MCF 10A (cell line): ENCODE measurements around the gene PLA2G6. TPM values are rescaled to one million over a fixed set of nuclear protein-coding genes. Genes with fewer than 3 reads are reported as not detected.

Experiments used
- BruUV-seq: library from RNA; stranded (reverse); fragments of 400-500 nt; replicated peaks from 2 replicates; lab custom pipeline; 2021; lab: Mats Ljungman, UMichigan
- CTCF ChIA-PET: fragments of 300-600 bp; sonication (Branson Sonifier 250); formaldehyde crosslinking; extraction: SDS; loops from one replicate; lab custom pipeline; 2021; ENCODE audit warnings: antibody characterized with exemption, inconsistent platforms; lab: Yijun Ruan, JAX
- POLR2A ChIA-PET: fragments of 300-600, 350-650 bp; sonication (Branson Sonifier 250); formaldehyde crosslinking; extraction: SDS; loops from one replicate; lab custom pipeline; 2020; ENCODE audit warnings: antibody characterized with exemption, inconsistent platforms; lab: Yijun Ruan, JAX
- DNase-seq: peaks from one replicate; pipeline ENCODE4 v3.0.0-alpha.2; 2018; ENCODE audit not compliant: unreplicated experiment
- H3K27ac Mint-ChIP-seq: one replicate; pipeline ENCODE4 v1.8.0; 2022; ENCODE audit warnings: mild to moderate bottlenecking, low read depth, mixed read lengths; ENCODE audit not compliant: unreplicated experiment
- H3K27me3 Mint-ChIP-seq: one replicate; pipeline ENCODE4 v1.8.0; 2022; ENCODE audit warnings: mixed read lengths; ENCODE audit not compliant: insufficient read depth, unreplicated experiment
- H3K36me3 Mint-ChIP-seq: one replicate; pipeline ENCODE4 v1.8.0; 2022; ENCODE audit warnings: mild to moderate bottlenecking, moderate library complexity, mixed read lengths; ENCODE audit not compliant: insufficient read depth, unreplicated experiment
- H3K4me1 Mint-ChIP-seq: one replicate; pipeline ENCODE4 v1.8.0; 2022; ENCODE audit warnings: mixed read lengths; ENCODE audit not compliant: insufficient read depth, unreplicated experiment
- H3K4me3 Mint-ChIP-seq: one replicate; pipeline ENCODE4 v1.8.0; 2022; ENCODE audit warnings: mild to moderate bottlenecking, moderate library complexity, mixed read lengths; ENCODE audit not compliant: unreplicated experiment
- H3K9me3 Mint-ChIP-seq: one replicate; pipeline ENCODE4 v1.8.0; 2022; ENCODE audit warnings: mixed read lengths; ENCODE audit not compliant: unreplicated experiment
- CTCF ChIP-seq: fragments of 200-600 bp; IDR thresholded peaks from one replicate; pipeline ENCODE4 v1.8.0; 2022; ENCODE audit warnings: antibody characterized with exemption, mild to moderate bottlenecking; ENCODE audit not compliant: unreplicated experiment
- intact Hi-C: fragments of 100-400 bp; cut with micrococcal nuclease; formaldehyde crosslinking; loops from 2 replicates; pipeline ENCODE4 v1.14.1; 2022
- total RNA-seq: library from RNA; stranded (reverse); gene quantifications from 2 replicates; pipeline ENCODE4 v1.2.3, GENCODE V29; 2022

PLA2G6 gene
- total RNA-seq, 1 experiment from 2014 or later = 37.5 TPM

- POLR2A ChIA-PET = interaction anchor here (0.6 to 0.7 kb wide), 2 partner anchors 8 to 23 kb away, joined by 3 read pairs; no protein-coding TSS in a partner anchor
- H3K4me3 Mint-ChIP-seq = no peak overlapping the region
- H3K9me3 Mint-ChIP-seq = no peaks in the 10 kb centered on the region
- H3K36me3 Mint-ChIP-seq = peaks cover 60% of the 10 kb centered on the region
- peaks cover 6% of the 10 kb centered on the region for H3K4me1 Mint-ChIP-seq
- no peak for DNase-seq
- TF ChIP-seq CTCF = no peak
- intact Hi-C loops = no loop called here
- H3K27ac Mint-ChIP-seq = no peak overlapping the region
- CTCF ChIA-PET = no interaction called here
- no TSS peak for BruUV-seq
- H3K27me3 Mint-ChIP-seq = no peaks in the 10 kb centered on the region
Observed at GRCh38 chr22:38067028-38067415, 114.6 kb downstream of the PLA2G6 start.

DNA sequence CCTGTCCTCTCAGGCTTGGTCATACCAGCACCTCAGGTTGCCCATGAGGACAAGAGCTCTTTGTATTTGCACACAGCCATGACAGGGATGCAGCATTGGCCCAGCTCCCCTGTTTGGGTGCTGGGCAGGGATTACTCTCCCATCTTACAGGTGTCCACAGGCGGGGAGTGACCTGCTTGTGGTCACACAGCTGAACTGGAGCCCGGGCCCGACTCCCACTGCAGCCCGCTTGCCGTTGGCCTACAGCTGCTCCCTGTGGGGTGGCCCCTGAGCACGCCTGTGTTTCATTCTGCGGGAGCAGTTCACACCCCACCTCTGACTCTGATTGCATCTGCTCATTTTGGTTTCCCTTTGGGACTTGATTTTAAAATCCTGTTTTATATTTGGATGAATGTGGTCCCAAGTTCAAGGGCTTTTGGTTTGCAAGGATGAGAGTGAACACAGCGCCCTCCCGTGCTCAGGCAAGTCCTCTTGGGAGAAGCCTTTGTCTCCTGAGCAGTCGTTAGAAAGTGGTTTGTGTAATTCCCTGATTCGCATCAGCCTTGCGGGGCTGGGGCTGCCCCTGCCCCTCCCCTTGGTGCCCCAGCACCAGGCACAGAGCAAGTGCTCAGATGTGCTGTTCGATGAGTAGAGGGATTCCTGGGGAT lies 115.1 kb downstream of the PLA2G6 start:
- ChIA-PET POLR2A (interaction anchor here (1.0 kb wide), 1 partner anchor 33 kb away, joined by 3 read pairs; no protein-coding TSS in a partner anchor), CTCF (interaction anchor here (2.0 kb wide), 1 partner anchor 14 kb away, joined by 8 read pairs; no protein-coding TSS in a partner anchor)
- H3K4me3 Mint-ChIP-seq = no peak overlapping the region
- H3K27me3 Mint-ChIP-seq = no peaks in the 10 kb centered on the region
- no peak for TF ChIP-seq CTCF
- intact Hi-C loops = no loop called here
- DNase-seq = no peak
- peaks cover 6% of the 10 kb centered on the region for H3K4me1 Mint-ChIP-seq
- H3K9me3 Mint-ChIP-seq = no peaks in the 10 kb centered on the region
- H3K36me3 Mint-ChIP-seq = peaks cover 62% of the 10 kb centered on the region
- no TSS peak for BruUV-seq
- H3K27ac Mint-ChIP-seq = no peak overlapping the region

DNA sequence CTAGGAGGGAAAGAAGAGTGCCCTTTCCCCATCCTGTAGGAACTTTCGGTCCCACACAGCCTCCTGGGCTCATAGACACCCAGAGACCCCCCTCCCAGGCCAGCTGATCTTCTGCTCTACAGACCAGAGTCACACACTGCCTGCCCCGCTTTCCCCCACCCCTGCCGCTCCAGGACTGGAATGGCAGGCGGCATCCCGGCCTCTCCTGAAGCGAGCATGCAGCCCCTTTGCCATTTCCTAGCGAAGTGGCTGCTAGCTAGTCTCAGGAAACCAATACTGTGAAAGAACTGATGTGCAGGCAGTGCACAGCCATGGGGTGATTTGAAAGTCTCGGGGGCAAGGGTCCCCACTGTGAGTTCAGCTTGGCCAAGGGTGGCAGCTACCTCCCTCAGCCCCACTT lies 116.1 kb downstream of the PLA2G6 start:
- ChIA-PET CTCF (interaction anchor here (0.6 to 2.0 kb wide), 2 partner anchors 13 to 126 kb away, joined by 3 to 8 read pairs; no protein-coding TSS in a partner anchor), POLR2A (interaction anchor here (1.0 kb wide), 1 partner anchor 34 kb away, joined by 3 read pairs; no protein-coding TSS in a partner anchor)
- no TSS peak for BruUV-seq
- no peak overlapping the region for H3K4me3 Mint-ChIP-seq
- no peaks in the 10 kb centered on the region for H3K9me3 Mint-ChIP-seq
- intact Hi-C loops = no loop called here
- no peak for TF ChIP-seq CTCF
- no peaks in the 10 kb centered on the region for H3K27me3 Mint-ChIP-seq
- no peak overlapping the region for H3K27ac Mint-ChIP-seq
- H3K36me3 Mint-ChIP-seq = peaks cover 62% of the 10 kb centered on the region
- no peak for DNase-seq
- H3K4me1 Mint-ChIP-seq = peaks cover 6% of the 10 kb centered on the region

GRCh38 chr22:38062791-38063190 lies 118.8 kb downstream of the PLA2G6 start:
- TF ChIP-seq CTCF = no peak
- BruUV-seq = no TSS peak
- Mint-ChIP-seq H3K36me3 (peaks cover 78% of the 10 kb centered on the region), H3K27ac (peak overlapping the region; percentile 61), H3K27me3 (no peaks in the 10 kb centered on the region), H3K9me3 (no peaks in the 10 kb centered on the region), H3K4me1 (peaks cover 13% of the 10 kb centered on the region), H3K4me3 (no peak overlapping the region)
- ChIA-PET CTCF (interaction anchor here (0.6 kb wide), 1 partner anchor 173 kb away, joined by 3 read pairs; no protein-coding TSS in a partner anchor), POLR2A (interaction anchor here (0.6 to 0.7 kb wide), 2 partner anchors 63 to 512 kb away, joined by 3 read pairs; no protein-coding TSS in a partner anchor)
- no peak for DNase-seq
- intact Hi-C loops = no loop called here

Other genes with a start within 250 kb of the PLA2G6 start
- not detected in 2 replicates for gene C22orf23, start 228.2 kb downstream of the PLA2G6 start, total RNA-seq
- gene POLR2F, start 228.1 kb downstream of the PLA2G6 start, total RNA-seq = 87.5 and 97.6 TPM in 2 replicates
- not detected in 2 replicates for gene SOX10, start 197.3 kb downstream of the PLA2G6 start, total RNA-seq
- gene PICK1, start 124.4 kb downstream of the PLA2G6 start, total RNA-seq = 40.2 and 40.6 TPM in 2 replicates
- gene SLC16A8, start 97.6 kb downstream of the PLA2G6 start, total RNA-seq = not detected in 2 replicates
- 3.6 and 7.1 TPM in 2 replicates for gene BAIAP2L2, start 71.1 kb downstream of the PLA2G6 start, total RNA-seq
- gene MAFF, start 20.2 kb upstream of the PLA2G6 start, total RNA-seq = 54.7 and 71.4 TPM in 2 replicates
- 58.7 and 69.1 TPM in 2 replicates for gene TMEM184B, start 91.2 kb upstream of the PLA2G6 start, total RNA-seq
- gene CSNK1E, start 135.6 kb upstream of the PLA2G6 start, total RNA-seq = 354 and 425 TPM in 2 replicates